GM21723 (cell line): ENCODE results near the gene SH3PXD2A.
"Not testable (repeated sequence)": the region's sequence is repeated elsewhere in the genome, so short reads cannot be mapped to it uniquely, and the experiment has no call there.

ENCODE experiments used
- ATAC-seq: cut with Tn5 transposase; IDR thresholded peaks from one replicate; pipeline ENCODE4 v1.9.1; 2021; ENCODE audit warnings: mild to moderate bottlenecking, moderate library complexity; ENCODE audit not compliant: unreplicated experiment

The SH3PXD2A gene

GRCh38 chr10:103793429-103793828 is 61.9 kb downstream of the SH3PXD2A start:
- no peak for ATAC-seq

- no peak for ATAC-seq
Observed at GRCh38 chr10:103792547-103792946, 62.8 kb downstream of the SH3PXD2A start.

DNA sequence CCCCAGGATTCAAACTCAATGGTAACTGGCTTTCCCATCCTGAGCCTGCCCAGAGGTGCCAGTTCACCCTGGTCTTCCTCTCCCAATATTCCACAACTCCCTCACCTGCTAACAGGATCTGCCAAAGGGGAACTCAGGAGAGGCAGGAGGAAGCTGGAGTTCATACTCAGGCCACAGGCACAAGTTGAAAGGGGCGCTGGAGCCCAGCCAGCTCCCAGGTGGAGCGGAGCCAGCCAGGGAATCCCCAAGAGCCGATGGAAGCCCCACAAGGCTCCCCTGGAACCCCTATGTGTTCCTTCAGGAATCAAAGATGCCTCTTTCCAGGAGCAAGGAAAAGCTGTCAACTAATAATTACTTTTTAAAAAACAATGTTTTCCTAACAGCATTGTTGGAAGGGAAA is 63.5 kb downstream of the SH3PXD2A start:
- no peak for ATAC-seq

- no peak for ATAC-seq
Observed at GRCh38 chr10:103791291-103791690, 64.1 kb downstream of the SH3PXD2A start.

GRCh38 chr10:103790580-103790979 is 64.8 kb downstream of the SH3PXD2A start:
- no peak for ATAC-seq

DNA sequence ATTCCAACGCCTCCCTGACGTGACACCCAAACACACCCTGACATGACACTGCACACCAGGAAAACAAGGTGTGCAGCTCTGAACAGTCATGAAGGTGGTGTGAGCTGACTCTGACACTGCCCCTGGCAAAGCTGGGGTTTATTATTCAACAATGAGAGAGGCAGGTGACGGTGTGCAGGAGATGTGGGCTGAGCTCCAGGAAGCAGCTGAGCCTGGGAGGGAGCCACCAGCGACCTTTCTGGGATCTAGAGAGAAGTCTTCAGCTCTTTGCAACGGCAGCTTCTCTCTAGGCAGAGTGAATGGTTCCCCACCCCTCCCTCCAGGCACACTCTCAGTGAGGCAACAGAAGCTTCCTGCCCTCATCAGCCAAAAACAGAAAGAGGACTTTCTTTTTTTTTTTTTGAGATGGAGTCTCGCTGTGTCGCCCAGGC is 65.6 kb downstream of the SH3PXD2A start:
- no peak for ATAC-seq

DNA sequence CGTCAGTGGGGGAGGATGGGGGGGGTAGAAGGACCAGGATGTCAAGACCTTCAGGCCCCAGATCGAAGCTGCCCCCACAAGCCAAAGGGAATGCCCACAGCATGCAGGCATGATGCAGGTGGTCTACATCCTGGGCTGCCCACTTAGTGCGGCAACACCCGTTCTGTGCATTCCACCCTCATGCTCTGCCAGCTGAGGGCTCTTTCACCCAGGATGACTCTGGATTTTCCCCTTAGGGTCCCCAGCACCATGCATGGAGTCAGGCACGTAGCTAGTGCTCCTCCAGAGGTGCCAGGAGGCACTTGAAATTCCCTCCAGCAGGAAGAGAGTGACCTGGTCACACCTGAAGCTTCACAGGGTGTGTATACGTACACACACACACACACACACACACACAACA is 66.2 kb downstream of the SH3PXD2A start:
- ATAC-seq: no peak

DNA sequence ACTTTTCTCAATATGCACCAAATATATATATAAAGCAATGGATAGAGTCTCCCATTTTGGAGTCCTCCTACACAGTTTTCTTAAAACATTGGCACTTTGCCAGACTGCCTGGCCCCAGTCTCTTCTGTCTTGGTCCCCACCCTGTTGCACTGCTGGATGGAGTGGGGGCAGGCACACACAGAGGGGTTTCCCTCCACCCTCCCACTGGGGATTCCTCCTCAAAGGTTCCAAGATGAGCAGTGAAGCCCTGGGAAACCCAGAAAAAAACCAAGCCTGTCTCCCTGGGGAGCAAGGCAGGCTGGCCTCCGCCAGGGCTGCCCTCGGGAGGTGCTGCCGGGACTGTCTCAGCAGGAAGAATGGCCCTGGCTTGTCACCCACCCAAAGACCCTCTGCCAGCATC is 68.0 kb downstream of the SH3PXD2A start:
- ATAC-seq: no peak

DNA sequence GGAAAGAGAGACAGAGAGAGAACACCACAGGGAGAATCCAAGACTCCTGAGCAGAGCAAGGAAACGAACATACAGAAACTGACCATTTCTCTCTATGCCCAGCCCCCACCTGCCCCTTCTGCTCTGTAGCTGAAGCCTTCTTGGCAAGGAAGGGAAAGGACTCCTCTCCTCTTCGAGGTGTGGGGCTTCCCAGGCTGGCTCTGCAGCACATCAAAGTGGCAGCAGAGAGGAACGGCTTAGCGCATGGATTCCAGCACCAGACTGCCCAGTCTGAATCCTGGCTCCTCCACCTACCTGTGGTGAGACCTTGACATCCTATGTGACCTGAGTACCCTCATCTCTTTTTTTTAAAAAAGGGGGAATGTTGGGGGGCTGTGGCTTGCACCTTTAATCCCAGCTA is 69.4 kb downstream of the SH3PXD2A start:
- ATAC-seq: no peak

GRCh38 chr10:103784723-103785418 is 70.5 kb downstream of the SH3PXD2A start:
- no peak for ATAC-seq

DNA sequence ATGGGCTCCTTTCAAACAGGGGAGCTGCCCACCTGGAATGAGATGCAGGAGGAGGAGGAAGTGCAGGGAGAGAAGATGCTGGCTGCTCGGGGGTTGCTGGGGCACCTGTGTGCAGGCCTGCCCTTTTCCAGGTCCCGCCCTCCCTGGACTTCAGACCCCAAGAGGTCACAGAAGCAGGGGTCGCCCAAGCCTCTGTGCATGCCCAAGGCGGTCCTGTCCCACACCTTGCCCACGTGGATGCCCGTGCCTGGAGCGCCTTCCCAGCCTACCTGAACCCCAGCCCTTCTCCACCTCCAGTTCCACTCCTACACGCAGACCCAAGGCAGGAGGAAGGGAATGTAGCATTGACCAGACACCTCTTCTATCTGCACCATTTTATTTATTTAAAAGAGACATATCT is 71.3 kb downstream of the SH3PXD2A start:
- no peak for ATAC-seq

DNA sequence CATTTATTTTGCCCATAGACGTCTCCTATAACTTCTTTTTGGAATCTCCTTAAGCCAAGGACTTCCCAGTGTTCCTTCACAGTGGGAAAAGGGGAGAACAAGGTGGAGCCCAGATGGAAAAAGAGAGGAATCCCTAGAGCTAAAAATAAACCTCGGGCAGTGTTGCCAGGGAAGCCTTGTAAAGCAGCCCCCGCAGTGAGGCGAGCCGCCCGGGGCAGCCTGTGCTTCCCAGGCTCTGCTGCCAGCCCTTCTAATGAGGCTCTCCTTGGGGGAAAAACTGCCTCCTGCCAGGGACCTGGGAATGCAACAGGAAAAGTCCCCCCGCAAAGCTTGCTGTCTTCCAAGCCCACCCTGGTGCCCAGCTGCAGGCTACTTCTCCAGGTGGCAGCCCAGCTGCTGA is 71.7 kb downstream of the SH3PXD2A start:
- ATAC-seq: no peak

- ATAC-seq: no peak
Observed at GRCh38 chr10:103781329-103782061, 73.9 kb downstream of the SH3PXD2A start.

DNA sequence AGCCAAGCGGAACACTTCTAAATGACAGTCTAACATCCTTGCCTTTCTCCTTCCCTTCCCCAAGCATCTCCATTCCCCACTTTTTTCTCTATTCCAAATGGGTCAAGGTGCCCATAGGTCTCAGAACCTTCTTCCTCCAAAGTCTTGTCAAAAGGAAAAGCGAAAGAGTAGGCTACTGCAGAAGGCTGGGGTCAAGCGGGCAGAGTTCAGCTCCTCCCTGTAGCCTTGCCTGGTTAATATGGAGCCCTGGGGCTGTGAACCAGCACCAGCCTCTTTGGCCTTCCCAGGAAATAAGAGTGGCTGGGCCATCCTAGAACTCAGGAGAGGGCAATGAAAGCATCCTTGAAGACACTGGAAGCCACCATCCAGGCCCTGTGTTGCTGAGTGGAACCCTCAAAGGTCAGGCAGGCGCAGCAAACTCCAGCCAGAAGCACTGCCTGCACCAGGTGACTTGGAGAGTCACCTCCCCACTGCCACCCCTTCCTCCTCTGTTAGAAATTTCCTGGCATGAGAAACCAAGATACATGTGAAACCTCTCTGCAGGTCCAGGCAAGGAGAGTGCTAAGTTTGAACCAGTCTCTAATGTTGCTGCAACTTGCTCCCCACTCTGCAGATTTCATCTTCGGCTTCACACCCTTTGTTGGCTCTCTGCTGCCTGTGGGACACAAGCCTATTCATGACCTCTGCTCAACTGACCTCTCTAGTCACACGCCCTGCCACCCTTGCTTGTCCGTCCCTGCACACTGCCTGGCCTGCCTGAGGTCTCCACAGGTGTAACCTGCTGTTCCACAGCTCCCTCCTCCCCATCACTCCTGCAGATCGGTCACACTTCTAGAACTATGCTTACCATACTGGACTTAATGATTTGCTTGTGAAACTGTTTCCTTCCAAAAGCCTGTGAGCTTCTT is 74.9 kb downstream of the SH3PXD2A start:
- ATAC-seq: no peak

DNA sequence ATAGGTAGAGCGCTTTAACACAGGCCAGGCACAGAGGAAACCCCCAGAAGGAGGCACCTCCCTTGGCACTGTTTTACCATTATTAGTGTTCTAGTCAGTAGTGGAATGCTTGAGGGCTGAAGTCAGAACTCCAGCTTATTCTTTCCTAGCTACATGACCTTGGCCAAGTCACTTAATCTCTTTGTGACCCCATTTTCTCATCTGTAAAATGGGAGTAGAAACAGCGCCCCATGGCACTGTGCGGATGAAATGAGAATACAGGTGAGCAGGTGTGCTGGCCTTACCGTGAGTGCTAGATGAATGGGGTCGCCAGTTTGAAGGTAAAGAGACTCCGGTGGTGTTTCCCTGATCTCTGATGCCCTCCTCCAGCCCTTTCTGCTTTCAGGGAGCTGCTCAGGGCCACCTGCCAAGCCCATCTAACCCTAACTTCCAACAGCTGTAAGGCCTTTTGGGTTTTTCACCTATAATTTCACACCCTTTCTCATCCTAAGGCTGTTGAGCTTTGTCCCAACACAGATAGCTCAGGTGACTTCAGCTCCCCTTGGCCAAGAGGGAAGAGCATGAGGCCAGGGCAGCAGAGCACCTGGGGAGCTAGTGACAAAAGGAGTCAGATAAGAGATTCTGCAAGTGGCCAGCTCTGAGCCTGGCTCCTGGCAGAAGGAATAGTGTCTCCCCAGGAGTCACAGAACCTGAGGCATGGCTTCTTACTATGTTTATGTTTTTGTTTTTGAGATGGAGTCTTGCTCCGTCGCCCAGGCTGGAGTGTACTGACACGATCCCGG is 76.8 kb downstream of the SH3PXD2A start:
- no peak for ATAC-seq

- peak; percentile 38 for ATAC-seq
Observed at GRCh38 chr10:103776878-103777591, 78.3 kb downstream of the SH3PXD2A start.

DNA sequence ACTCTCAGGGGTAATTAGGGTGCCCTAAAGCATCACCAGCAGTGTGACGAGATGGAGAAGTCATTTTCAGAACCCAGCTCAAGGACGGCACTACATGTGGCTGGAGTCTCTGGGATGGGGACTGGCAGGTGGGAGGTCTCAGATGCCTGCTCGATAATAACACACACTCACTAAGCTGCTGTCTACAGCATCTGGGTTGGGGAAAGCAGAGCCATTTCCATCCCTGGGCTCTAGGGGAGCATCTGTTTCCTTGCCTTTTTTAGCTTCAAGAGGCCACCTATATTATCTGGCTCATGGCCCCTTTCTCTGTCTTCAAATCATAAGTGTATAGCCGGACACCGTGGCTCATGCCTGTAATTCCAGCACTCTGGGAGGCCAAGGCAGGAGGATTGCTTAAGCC is 79.6 kb downstream of the SH3PXD2A start:
- no peak for ATAC-seq

DNA sequence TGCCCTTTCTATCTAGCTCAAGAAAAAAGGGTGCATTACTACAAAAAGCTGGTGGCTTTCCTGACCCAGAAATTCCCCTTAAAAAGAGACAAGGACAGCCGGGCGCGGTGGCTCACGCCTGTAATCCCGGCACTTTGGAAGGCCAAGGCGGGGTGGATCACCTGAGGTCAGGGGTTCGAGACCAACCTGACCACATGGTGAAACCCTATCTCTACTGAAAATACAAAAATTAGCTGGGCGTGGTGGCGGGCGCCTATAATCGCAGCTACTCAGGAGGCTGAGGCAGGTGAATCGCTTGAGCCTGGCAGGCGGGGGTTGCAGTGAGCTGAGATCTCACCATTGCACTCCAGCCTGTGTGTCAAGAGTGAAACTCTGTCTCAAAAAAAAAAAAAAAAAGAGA is 82.5 kb downstream of the SH3PXD2A start:
- ATAC-seq: not testable (repeated sequence)

- peak; percentile 89 for ATAC-seq
Observed at GRCh38 chr10:103772096-103772845, 83.1 kb downstream of the SH3PXD2A start.
